GM10248 (cell line): ENCODE results near the gene DAZL.

ENCODE experiments used
- CTCF ChIA-PET: fragments of 300-600 bp; sonication (Branson Sonifier 250); formaldehyde crosslinking; extraction: SDS; loops from one replicate; lab custom pipeline; 2021; ENCODE audit warnings: antibody characterized with exemption; lab: Yijun Ruan, JAX
- POLR2A ChIA-PET: fragments of 350-650 bp; sonication (Branson Sonifier 250); formaldehyde crosslinking; extraction: SDS; loops from one replicate; lab custom pipeline; 2020; ENCODE audit warnings: antibody characterized with exemption; lab: Yijun Ruan, JAX
- DNase-seq: peaks from one replicate; pipeline ENCODE4 v3.0.0; 2012; ENCODE audit errors: extremely low spot score
- TF ChIP-seq, protein P1 (sequence below): IDR thresholded peaks from 2 replicates; pipeline ENCODE4 v1.5.1; 2012; ENCODE audit warnings: mild to moderate bottlenecking, low read depth; ENCODE audit errors: extremely low read depth, missing control alignments, control extremely low read depth

The DAZL gene, protein sequence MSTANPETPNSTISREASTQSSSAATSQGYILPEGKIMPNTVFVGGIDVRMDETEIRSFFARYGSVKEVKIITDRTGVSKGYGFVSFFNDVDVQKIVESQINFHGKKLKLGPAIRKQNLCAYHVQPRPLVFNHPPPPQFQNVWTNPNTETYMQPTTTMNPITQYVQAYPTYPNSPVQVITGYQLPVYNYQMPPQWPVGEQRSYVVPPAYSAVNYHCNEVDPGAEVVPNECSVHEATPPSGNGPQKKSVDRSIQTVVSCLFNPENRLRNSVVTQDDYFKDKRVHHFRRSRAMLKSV

GRCh38 chr3:16604887-16605602 lies at the start of gene DAZL:
Gene DAZL (minus strand): TSS chr3:16605423. CDS start chr3:16605205, 218 bp downstream.
- TF ChIP-seq, protein P1, sequence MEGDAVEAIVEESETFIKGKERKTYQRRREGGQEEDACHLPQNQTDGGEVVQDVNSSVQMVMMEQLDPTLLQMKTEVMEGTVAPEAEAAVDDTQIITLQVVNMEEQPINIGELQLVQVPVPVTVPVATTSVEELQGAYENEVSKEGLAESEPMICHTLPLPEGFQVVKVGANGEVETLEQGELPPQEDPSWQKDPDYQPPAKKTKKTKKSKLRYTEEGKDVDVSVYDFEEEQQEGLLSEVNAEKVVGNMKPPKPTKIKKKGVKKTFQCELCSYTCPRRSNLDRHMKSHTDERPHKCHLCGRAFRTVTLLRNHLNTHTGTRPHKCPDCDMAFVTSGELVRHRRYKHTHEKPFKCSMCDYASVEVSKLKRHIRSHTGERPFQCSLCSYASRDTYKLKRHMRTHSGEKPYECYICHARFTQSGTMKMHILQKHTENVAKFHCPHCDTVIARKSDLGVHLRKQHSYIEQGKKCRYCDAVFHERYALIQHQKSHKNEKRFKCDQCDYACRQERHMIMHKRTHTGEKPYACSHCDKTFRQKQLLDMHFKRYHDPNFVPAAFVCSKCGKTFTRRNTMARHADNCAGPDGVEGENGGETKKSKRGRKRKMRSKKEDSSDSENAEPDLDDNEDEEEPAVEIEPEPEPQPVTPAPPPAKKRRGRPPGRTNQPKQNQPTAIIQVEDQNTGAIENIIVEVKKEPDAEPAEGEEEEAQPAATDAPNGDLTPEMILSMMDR: no peak
- CTCF ChIA-PET: no interaction called here

DNA sequence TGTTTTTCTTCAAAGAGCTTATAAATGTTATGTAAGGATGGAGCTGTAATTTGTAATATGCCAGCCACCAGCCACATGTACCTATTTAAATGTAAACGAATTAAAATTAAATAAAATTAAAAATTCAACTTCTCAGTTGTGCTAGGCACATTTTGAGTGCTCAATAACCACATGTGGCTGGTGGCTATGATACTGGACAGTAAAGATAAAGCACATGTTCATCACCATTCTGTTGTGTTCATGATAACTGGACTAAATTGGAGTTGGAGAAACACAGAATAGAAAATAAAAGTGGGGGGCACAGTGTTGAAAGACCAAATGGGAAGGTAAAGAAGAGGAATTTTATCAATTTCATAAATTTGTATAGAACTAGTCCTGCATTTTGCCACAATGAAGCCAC lies 49.8 kb upstream of the DAZL start:
- no peak for DNase-seq
- TF ChIP-seq, protein P1: no peak
- ChIA-PET POLR2A (no interaction called here), CTCF (interaction anchor here (1.1 to 1.2 kb wide), 2 partner anchors 37 to 57 kb away, joined by 3 read pairs; no protein-coding TSS in a partner anchor)

More at GRCh38 chr3:16604887-16605602, at the start of gene DAZL:
- POLR2A ChIA-PET: no interaction called here
- no peak for DNase-seq

DNA sequence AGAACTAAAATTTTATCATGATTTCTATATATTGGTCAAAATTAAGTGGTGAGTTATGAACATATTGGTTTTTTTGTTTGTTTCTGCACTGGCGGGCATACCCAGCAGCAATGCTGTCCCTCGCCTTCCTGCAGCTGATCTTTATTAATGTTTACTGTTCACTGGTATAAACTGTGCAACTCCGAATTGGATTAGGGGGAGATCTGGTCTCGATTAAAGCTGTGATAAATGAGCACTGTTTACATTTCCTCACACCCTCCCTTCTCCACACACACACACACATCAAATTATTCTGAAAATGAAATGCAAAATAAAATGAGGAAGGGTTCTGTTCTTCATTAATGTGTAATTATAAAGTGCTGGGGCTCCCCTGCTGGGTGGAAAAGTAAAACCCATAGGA lies 48.5 kb upstream of the DAZL start:
- TF ChIP-seq, protein P1: no peak
- ChIA-PET CTCF (interaction anchor here (0.8 to 1.3 kb wide), 3 partner anchors 13 to 58 kb away, joined by 3 read pairs; no protein-coding TSS in a partner anchor), POLR2A (no interaction called here)
- no peak for DNase-seq

- TF ChIP-seq, protein P1: no peak
- no peak for DNase-seq
- CTCF ChIA-PET: no interaction called here
- POLR2A ChIA-PET: no interaction called here
Observed at GRCh38 chr3:16647668-16648067, 42.4 kb upstream of the DAZL start.

DNA sequence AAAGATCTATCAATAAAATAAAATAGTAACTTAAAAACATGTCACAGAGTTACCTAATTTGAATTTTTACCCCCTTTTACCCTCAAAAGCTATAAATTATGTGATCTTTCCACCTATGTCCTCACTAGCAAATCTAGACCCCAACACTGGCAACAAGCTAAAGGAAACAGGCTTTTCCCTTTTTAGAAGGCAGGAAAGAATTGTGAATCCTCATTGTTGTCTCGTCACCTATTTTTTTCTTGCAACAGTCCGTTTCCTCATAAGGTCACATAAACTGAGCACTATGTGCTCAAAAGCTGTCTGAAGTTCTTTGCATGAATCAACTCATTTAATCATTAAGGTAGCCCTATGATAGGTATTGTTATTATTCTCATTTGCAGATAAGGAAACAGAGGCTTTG lies 34.6 kb upstream of the DAZL start:
- ChIA-PET POLR2A (no interaction called here), CTCF (interaction anchor here (1.2 to 1.3 kb wide), 2 partner anchors 10 to 632 kb away, joined by 3 read pairs; no protein-coding TSS in a partner anchor)
- no peak for DNase-seq
- TF ChIP-seq, protein P1: no peak

GRCh38 chr3:16633948-16634347 lies 28.7 kb upstream of the DAZL start:
- POLR2A ChIA-PET: no interaction called here
- TF ChIP-seq, protein P1: no peak
- DNase-seq: peak; percentile 23
- CTCF ChIA-PET: no interaction called here
